ENCODE data around the gene MBIP. TPM values are rescaled to one million over a fixed set of nuclear protein-coding genes. Genes with fewer than 3 reads are reported as not detected.

MBIP gene
- total RNA-seq, 1 experiment from 2014 or later = 9.8 TPM

- intact Hi-C loops (cut with micrococcal nuclease; ENCODE audit: unreplicated experiment) (no loop called here), in situ Hi-C loops (cut with HindIII; ENCODE audit: low pct_unique_long_range_greater_than_20kb, low sequenced_read_pairs) (no loop called here)
- Histone ChIP-seq H3K36me3 (ENCODE audit: control insufficient read depth, insufficient read depth, low read length) (no peaks in the 10 kb centered on the region), H3K27ac (ENCODE audit: low read length) (no peak overlapping the region), H3K4me3 (ENCODE audit: low read depth in 2 of 2, low read length in 2 of 2) (no peak overlapping the region), H3K27me3 (ENCODE audit: control insufficient read depth, insufficient read depth, low read length) (peaks cover 18% of the 10 kb centered on the region), H3K4me1 (ENCODE audit: control insufficient read depth, insufficient read depth, low read length) (no peaks in the 10 kb centered on the region), H3K9me3 (ENCODE audit: control insufficient read depth, insufficient read depth, low read depth, low read length) (no peaks in the 10 kb centered on the region)
- BruUV-seq (replicated peaks) = no TSS peak
- ATAC-seq (no peak), DNase-seq (ENCODE audit: low read depth, low spot score) (no peak)
- ChIA-PET POLR2A (interaction anchor here (0.7 kb wide), 1 partner anchor 206 kb away, joined by 3 read pairs; no protein-coding TSS in a partner anchor), CTCF (no interaction called here)
- no peak for TF ChIP-seq REST (IDR thresholded peaks at IDR 0.05; ENCODE audit: insufficient read depth in 1 of 2, low read depth in 2 of 2, low read length in 1 of 2)
- TF ChIP-seq SIN3A (IDR thresholded peaks at IDR 0.05; ENCODE audit: borderline replicate concordance, insufficient read depth, low read depth, low read length) = no peak
- TF ChIP-seq POLR2AphosphoS5 (IDR thresholded peaks at IDR 0.05; ENCODE audit: low read depth, low read length) = no peak
- TF ChIP-seq TCF7L2 (IDR thresholded peaks at IDR 0.05; ENCODE audit: low read depth, low read length) = no peak
- TF ChIP-seq, protein P1, sequence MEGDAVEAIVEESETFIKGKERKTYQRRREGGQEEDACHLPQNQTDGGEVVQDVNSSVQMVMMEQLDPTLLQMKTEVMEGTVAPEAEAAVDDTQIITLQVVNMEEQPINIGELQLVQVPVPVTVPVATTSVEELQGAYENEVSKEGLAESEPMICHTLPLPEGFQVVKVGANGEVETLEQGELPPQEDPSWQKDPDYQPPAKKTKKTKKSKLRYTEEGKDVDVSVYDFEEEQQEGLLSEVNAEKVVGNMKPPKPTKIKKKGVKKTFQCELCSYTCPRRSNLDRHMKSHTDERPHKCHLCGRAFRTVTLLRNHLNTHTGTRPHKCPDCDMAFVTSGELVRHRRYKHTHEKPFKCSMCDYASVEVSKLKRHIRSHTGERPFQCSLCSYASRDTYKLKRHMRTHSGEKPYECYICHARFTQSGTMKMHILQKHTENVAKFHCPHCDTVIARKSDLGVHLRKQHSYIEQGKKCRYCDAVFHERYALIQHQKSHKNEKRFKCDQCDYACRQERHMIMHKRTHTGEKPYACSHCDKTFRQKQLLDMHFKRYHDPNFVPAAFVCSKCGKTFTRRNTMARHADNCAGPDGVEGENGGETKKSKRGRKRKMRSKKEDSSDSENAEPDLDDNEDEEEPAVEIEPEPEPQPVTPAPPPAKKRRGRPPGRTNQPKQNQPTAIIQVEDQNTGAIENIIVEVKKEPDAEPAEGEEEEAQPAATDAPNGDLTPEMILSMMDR (IDR thresholded peaks at IDR 0.05) = no peak
These were observed 49.2 kb downstream of the MBIP start for GRCh38 chr14:36271222-36271621.

DNA sequence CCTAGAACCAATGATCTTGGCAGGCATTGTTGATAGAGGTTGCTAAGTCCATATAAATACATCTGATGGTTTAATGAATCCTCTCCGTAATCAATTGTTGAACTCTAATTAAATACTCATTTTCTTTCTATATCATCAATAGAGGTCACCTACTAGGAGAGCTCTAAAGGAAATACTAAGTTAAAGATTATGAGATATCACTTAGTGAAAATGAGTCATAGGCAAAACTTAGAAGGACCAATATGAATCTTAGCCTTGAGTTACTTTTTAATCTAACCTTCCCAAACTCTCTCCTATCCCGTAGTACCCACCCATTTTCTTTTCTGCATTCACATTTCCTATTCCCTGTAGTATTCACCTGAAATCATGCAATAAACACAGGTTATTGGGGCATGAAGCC lies 50.2 kb downstream of the MBIP start:
- CTCF ChIA-PET = no interaction called here
- DNase-seq (ENCODE audit: low read depth, low spot score) (no peak), ATAC-seq (no peak)
- no peak overlapping the region for H3K27ac ChIP-seq (ENCODE audit: low read length)
- H3K4me3 ChIP-seq (ENCODE audit: low read depth in 2 of 2, low read length in 2 of 2) = no peak overlapping the region
- no peak for TF ChIP-seq REST (IDR thresholded peaks at IDR 0.05; ENCODE audit: insufficient read depth in 1 of 2, low read depth in 2 of 2, low read length in 1 of 2)
- no peak for TF ChIP-seq POLR2AphosphoS5 (IDR thresholded peaks at IDR 0.05; ENCODE audit: low read depth, low read length)
- TF ChIP-seq, protein P1 (IDR thresholded peaks at IDR 0.05) = no peak
- no peak for TF ChIP-seq TCF7L2 (IDR thresholded peaks at IDR 0.05; ENCODE audit: low read depth, low read length)
- no peak for TF ChIP-seq SIN3A (IDR thresholded peaks at IDR 0.05; ENCODE audit: borderline replicate concordance, insufficient read depth, low read depth, low read length)
- no peaks in the 10 kb centered on the region for H3K36me3 ChIP-seq (ENCODE audit: control insufficient read depth, insufficient read depth, low read length)
- in situ Hi-C loops (cut with HindIII; ENCODE audit: low pct_unique_long_range_greater_than_20kb, low sequenced_read_pairs) (no loop called here), intact Hi-C loops (cut with micrococcal nuclease; ENCODE audit: unreplicated experiment) (no loop called here)
- no peaks in the 10 kb centered on the region for H3K9me3 ChIP-seq (ENCODE audit: control insufficient read depth, insufficient read depth, low read depth, low read length)
- no peaks in the 10 kb centered on the region for H3K4me1 ChIP-seq (ENCODE audit: control insufficient read depth, insufficient read depth, low read length)
- no TSS peak for BruUV-seq (replicated peaks)
- POLR2A ChIA-PET = interaction anchor here (0.7 kb wide), 1 partner anchor 207 kb away, joined by 3 read pairs; no protein-coding TSS in a partner anchor
- H3K27me3 ChIP-seq (ENCODE audit: control insufficient read depth, insufficient read depth, low read length) = peaks cover 18% of the 10 kb centered on the region
